ENCODE results near the gene WWP2.

The WWP2 gene

DNA sequence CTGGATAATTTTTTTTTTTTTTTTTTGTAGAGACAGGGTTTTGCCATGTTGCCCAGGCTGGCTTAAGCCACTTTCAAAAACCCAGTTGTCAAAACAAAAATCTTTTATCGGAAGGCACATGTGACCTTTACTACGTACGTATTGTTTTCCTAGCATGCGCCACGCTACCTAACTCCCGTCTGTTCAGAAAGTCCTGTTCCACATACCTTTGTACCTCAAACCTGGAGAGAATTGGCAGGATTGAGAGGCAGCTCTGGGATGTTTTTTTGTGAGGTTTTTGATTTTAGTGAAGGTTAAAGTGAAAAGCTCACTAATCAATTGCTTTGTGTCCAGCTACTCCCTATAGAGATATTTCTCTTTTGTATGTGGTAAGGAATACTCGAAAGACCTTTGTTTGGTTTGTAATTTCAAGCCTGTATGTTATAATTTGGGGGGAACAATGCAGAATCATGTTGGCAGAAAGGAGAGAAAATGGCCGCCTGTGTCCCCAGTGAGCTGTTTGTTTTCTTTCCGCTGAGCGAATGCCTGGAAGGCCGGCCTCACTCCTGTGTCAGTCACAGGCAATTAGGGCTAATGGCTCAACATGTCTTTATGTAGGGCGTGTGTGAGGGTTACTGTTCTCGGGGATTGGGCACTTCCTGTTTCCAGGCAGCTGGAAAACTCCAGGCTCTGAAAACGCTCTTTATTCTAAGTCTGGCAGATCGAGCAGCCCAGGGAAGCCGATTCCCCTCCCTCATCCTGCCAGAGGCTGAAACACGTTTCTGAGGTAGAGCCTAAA lies 128.2 kb downstream of the WWP2 start:
- DNase-seq (ENCODE audit: low read depth in 3 of 3), result no peak

- no peak for DNase-seq (ENCODE audit: low read depth in 3 of 3)
These were observed 128.8 kb downstream of the WWP2 start for GRCh38 chr16:69890892-69891282.

GRCh38 chr16:69892378-69892777 lies 130.2 kb downstream of the WWP2 start:
- DNase-seq (ENCODE audit: low read depth in 3 of 3), result no peak

- no peak for DNase-seq (ENCODE audit: low read depth in 3 of 3)
These were observed 131.0 kb downstream of the WWP2 start for GRCh38 chr16:69893106-69893505.

DNA sequence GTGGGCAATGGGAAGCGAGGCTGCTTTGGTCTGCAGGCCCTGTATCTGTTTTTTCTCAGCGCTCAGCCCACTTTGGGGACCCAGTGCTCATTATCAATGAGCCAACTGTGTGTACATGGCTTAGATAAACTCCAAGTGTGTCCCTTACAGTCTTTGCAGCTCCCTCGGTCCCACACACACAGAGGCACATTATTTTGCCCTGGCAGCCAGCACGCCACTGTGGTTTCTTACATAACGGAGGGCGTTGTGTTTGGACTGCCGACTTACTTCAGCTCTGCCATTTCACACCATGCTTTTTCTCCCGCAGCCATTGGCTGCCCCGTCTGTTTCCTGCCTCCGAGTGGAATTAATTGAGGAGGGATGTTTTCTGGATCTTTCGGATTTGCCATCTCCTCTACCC lies 132.5 kb downstream of the WWP2 start:
- DNase-seq (ENCODE audit: low read depth in 3 of 3), result no peak

GRCh38 chr16:69903865-69904415 lies 141.8 kb downstream of the WWP2 start:
- no peak for DNase-seq (ENCODE audit: low read depth in 3 of 3)

- no peak for DNase-seq (ENCODE audit: low read depth in 3 of 3)
These were observed 142.5 kb downstream of the WWP2 start for GRCh38 chr16:69904495-69905170.

- DNase-seq (ENCODE audit: low read depth in 3 of 3), result no peak
These were observed 143.0 kb downstream of the WWP2 start for GRCh38 chr16:69905171-69905555.

- DNase-seq (ENCODE audit: low read depth in 3 of 3), result no peak
These were observed 144.8 kb downstream of the WWP2 start for GRCh38 chr16:69906838-69907401.

- DNase-seq (ENCODE audit: low read depth in 3 of 3), result no peak
These were observed 146.9 kb downstream of the WWP2 start for GRCh38 chr16:69909043-69909442.

GRCh38 chr16:69909760-69910159 lies 147.6 kb downstream of the WWP2 start:
- no peak for DNase-seq (ENCODE audit: low read depth in 3 of 3)

- DNase-seq (ENCODE audit: low read depth in 3 of 3), result no peak
These were observed 148.8 kb downstream of the WWP2 start for GRCh38 chr16:69910964-69911363.

GRCh38 chr16:69916462-69916861 lies 154.3 kb downstream of the WWP2 start:
- DNase-seq (ENCODE audit: low read depth in 3 of 3), result no peak

DNA sequence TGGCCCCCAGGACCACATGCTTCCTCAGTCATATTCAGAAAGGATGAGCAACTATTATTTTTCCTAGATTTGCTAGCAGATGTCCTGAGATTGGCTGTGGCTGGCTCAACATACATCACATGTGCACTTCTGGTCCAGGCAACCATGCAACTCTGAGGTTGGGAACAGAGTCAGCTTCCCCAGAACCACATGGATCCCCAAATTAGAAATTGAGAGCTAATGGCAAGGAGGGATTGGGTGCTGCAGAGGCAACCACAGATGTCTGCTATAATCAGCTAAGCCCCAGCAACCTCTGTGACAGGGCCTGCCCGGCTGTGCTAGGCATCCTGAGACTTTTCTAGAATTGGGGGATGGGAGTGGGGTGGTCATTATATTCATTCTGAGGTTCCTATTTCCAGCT lies 155.2 kb downstream of the WWP2 start:
- DNase-seq (ENCODE audit: low read depth in 3 of 3), result no peak

DNA sequence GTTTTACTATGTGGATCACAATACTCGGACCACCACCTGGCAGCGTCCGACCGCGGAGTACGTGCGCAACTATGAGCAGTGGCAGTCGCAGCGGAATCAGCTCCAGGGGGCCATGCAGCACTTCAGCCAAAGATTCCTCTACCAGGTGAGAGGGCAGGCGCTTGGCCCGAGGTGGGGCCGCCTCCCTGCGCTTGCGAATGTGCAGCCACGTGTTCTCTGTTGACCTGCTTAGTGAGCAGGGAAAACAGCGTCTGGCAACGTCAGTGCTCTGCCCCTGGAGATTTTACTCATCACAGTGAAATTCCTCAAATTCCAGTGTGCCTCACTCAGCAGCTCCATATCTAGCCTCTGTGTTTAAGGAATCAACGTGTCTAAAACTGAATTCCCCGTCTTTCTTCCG lies 155.6 kb downstream of the WWP2 start:
- no peak for DNase-seq (ENCODE audit: low read depth in 3 of 3)

- no peak for DNase-seq (ENCODE audit: low read depth in 3 of 3)
These were observed 156.1 kb downstream of the WWP2 start for GRCh38 chr16:69918241-69918640.

DNA sequence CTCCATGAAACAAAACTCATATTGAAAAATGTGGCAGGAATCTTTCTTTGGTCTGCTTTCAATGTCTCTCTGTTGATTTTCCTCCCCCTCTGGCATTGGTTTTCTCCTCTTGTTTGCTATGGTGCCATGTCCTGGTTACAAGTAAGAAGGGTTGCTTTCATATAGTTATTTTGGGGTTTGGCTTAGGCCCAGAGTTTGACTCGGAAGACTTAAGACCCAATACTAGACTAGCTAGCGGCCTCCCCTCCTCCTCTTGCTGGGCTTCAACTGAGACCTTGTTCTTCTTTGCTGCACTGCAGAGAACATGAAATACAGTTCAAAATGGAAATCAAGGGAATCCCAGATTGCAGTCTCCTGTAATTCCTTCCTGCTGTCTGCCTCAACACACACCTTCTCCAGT lies 159.0 kb downstream of the WWP2 start:
- no peak for DNase-seq (ENCODE audit: low read depth in 3 of 3)

DNA sequence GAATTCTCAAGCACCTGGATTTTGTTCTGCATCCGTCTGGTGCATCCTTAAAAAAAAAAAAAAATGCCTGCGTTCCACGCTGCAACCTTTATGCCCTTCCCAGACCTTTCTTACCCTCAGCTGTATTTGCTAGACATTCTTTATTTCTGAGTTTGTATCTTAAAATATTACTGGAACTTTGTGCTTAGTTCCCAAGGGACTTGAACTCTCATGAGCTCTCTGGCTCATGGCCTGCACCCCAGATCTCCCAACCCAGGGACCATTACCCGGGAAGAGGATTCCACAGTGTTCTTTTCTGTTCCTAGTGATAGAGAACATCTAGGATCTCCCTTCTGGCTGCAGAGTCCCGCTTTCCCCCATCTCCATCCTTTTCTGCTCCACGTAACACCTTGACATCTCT lies 160.1 kb downstream of the WWP2 start:
- DNase-seq (ENCODE audit: low read depth in 3 of 3), result no peak

DNA sequence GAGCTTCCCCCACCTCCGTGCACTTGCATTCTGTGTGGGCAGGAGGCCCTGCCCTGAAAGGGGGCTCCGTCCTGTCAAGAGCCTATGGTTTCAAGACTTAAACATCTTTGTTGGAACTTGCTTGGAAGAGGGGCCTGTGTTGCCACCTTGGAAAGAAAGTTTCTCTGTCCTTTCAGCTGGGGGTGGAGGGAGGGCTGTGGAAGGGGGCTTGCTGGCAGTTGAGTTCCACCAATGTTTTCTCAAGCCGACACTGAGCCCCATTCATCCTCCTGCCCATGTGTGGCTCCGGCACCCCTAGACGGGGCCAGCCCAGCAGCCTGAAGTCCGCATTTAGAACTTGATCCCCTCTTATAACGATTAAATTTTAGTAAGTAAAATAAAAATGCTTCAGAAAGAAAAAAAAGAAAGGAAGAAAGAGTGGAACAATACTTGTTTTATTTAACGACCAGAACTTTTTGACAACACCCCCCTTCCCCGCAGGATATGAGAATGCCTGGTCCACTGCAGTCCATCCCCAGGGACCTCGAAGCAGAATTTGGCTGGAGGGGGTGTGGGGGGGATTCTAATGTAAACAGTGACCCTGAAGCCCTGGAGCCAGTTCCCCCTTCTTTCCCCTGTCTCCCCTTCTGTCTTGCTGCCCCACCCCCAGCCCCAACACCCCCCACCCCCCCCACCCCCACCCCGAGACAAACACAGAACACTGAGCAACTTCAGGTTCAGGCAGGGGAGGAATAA lies 162.1 kb downstream of the WWP2 start:
- no peak for DNase-seq (ENCODE audit: low read depth in 3 of 3)

DNA sequence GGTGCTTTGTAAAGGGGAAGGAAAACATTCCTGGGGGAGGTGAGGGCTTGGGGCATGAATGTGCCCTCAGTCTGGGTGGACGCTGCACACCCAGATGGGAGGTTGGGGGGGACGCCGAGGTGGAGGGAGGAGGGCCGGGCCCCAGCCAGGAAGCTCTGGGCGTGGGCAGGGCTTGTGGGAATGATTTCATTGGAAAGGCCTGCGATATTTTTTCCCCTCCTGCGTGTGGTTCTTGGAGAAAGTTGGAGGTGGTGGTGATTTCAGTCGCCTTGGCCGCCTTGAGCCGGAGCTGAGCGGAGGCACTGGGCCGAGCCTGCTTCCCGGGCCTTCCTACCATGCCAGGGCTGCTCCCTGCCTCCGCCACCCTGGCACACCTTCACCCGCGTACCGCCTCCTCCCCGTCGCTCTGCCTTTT lies 162.7 kb downstream of the WWP2 start:
- no peak for DNase-seq (ENCODE audit: low read depth in 3 of 3)

DNA sequence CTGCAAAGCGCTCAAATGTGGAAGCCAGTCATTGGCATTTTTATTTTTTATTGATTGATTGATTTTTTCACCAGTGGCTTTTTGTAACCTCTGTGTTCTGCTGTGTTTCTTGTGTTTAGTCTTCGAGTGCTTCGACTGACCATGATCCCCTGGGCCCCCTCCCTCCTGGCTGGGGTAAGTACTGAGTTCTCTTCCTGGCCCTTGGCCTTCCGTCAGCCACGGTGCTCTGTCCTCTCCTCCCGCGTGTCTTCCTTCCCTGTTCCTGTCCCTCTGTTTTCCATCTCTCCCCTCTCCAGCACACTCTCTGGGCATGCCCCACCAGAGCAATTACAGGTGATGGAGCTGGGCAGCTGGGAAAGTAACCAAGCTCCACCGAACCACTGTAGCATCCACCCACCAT lies 163.2 kb downstream of the WWP2 start:
- no peak for DNase-seq (ENCODE audit: low read depth in 3 of 3)

- no peak for DNase-seq (ENCODE audit: low read depth in 3 of 3)
These were observed 164.1 kb downstream of the WWP2 start for GRCh38 chr16:69926241-69926640.

Data from stimulated activated CD4-positive, alpha-beta T cell treated with anti-CD3 and anti-CD28 coated beads, TNF-alpha, amount 100 ng/mL, for 4 hours (primary cell).